ENCODE data around the gene RASL12. TPM values are rescaled to one million over a fixed set of nuclear protein-coding genes. Genes with fewer than 3 reads are reported as not detected.

RASL12 gene
- total and polyA plus RNA-seq, 2 donors (not counting 1 experiment from before 2014, with no cell fraction given), result not detected

DNA sequence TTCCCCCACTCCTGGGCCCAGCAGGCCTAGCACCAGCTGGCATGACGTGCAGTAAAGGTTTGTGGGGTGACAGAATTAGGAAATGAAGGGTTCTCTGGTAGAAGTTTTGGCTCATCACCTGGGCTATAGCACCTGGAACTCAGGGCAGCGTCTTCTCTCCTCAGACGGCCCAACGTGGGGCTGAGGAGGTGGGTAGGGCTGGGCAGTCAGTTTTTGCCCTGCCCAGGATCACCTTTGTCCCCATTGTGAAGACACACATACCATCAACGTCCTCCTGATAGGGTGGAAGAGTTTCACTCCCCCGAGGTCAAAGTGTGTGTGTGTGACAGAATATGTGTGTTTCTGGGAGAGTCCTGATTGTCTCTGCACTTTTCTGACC is 20.8 kb upstream of the RASL12 start:
- ATAC-seq (ENCODE audit: low read depth) (no peak), DNase-seq (no peak)
- CTCF ChIA-PET, result interaction anchor here (1.4 kb wide), 1 partner anchor 54 kb away, joined by 4 read pairs; no protein-coding TSS in a partner anchor
- Histone ChIP-seq H3K36me3 (replicated peaks in 1 of 2; ENCODE audit: control extremely low read depth in 1 of 2, control insufficient read depth in 1 of 2, extremely low read depth in 1 of 2, insufficient read depth in 2 of 2, low read length in 1 of 2) (no peaks in the 10 kb centered on the region), H3K9me3 (ENCODE audit: control extremely low read depth in 1 of 3, control insufficient read depth in 2 of 3, insufficient read depth in 1 of 3, low read length in 2 of 3) (no peaks in the 10 kb centered on the region), H3K4me3 (ENCODE audit: control extremely low read depth in 1 of 5, extremely low read depth in 1 of 5, insufficient read depth in 1 of 5, low read depth in 2 of 5, low read length in 4 of 5) (no peak overlapping the region), H3K9ac (ENCODE audit: low read length) (no peak overlapping the region), H3K4me2 (replicated peaks; ENCODE audit: low read depth, low read length, poor library complexity, severe bottlenecking) (no peak overlapping the region), H3K27ac (ENCODE audit: low read length in 2 of 2) (no peak overlapping the region), H2AFZ (ENCODE audit: insufficient read depth, low read depth, low read length, poor library complexity, severe bottlenecking) (no peak overlapping the region), H3K27me3 (replicated peaks in 1 of 4; ENCODE audit: control extremely low read depth in 1 of 4, control insufficient read depth in 3 of 4, insufficient read depth in 4 of 4, low read length in 3 of 4) (peaks cover 0 to 6% (median 0%) of the 10 kb centered on the region in 4 experiments), H4K20me1 (ENCODE audit: control insufficient read depth, insufficient read depth, low read length, poor library complexity, severe bottlenecking) (no peaks in the 10 kb centered on the region), H3K79me2 (ENCODE audit: control insufficient read depth, insufficient read depth, low read length) (no peaks in the 10 kb centered on the region), H3K4me1 (ENCODE audit: control insufficient read depth in 2 of 2, insufficient read depth in 2 of 2, low read length in 2 of 2) (no peaks in the 10 kb centered on the region)
- 67% methylated on average over 1 of the region's 6 CpGs for WGBS (ENCODE audit: insufficient coverage)
- no peak overlapping the region for H3K27ac Mint-ChIP-seq
- POLR2A ChIA-PET, result no interaction called here
- H3K27me3 Mint-ChIP-seq, result peaks cover 15% of the 10 kb centered on the region
- intact Hi-C loops (cut with micrococcal nuclease), result no loop called here
- no peaks in the 10 kb centered on the region for H3K9me3 Mint-ChIP-seq (ENCODE audit: insufficient read depth)
- no peak overlapping the region for H3K4me3 Mint-ChIP-seq
- TF ChIP-seq CTCF (IDR thresholded peaks at IDR 0.05) (no peak), EZH2 (IDR thresholded peaks at IDR 0.05; ENCODE audit: borderline replicate concordance, insufficient read depth, low read depth, low read length, poor library complexity, severe bottlenecking) (no peak)
- no peaks in the 10 kb centered on the region for H3K4me1 Mint-ChIP-seq

DNA sequence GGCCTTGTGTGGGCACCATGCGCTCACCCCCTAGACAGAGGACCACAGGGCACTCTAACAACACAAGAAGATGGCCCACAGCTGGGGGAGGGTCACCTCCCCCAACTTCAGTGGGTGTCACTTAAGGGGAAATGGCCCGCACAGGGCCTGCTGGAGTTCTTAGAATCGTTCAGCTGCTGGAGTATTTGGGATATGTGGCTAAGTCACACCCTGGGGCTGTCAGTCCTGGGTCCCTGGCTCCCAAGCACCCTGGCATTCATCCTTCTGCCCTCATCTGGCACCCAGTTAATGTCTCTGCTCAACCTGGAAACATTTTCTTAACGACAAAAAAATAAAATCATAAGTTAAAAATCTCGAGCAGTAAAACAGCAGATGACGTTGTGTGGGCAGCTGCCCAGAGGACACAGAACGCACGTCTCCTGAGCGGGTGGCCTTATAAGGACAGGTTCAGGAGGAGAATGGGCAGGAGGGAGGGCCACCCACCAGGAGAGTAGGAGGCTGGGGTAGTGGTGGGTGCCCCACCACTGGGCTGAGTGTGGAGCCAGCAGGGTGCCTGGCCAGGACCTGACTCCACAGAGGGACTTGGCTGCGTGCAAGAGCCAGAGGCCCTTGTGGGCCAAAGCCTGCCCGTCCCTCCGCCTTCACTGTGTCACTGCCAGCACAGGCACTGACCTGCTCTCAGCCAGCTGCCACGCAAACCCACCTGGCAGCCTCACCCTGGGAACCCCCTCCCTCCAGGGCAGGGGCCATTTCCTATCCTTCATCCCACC is 20.3 kb upstream of the RASL12 start:
- Histone ChIP-seq H3K36me3 (replicated peaks in 1 of 2; ENCODE audit: control extremely low read depth in 1 of 2, control insufficient read depth in 1 of 2, extremely low read depth in 1 of 2, insufficient read depth in 2 of 2, low read length in 1 of 2) (no peaks in the 10 kb centered on the region), H3K27ac (ENCODE audit: low read length in 2 of 2) (no peak overlapping the region), H3K79me2 (ENCODE audit: control insufficient read depth, insufficient read depth, low read length) (no peaks in the 10 kb centered on the region), H3K27me3 (replicated peaks in 1 of 4; ENCODE audit: control extremely low read depth in 1 of 4, control insufficient read depth in 3 of 4, insufficient read depth in 4 of 4, low read length in 3 of 4) (peaks cover 0 to 11% (median 2%) of the 10 kb centered on the region in 4 experiments), H3K9ac (ENCODE audit: low read length) (no peak overlapping the region), H3K4me1 (ENCODE audit: control insufficient read depth in 2 of 2, insufficient read depth in 2 of 2, low read length in 2 of 2) (no peaks in the 10 kb centered on the region), H4K20me1 (ENCODE audit: control insufficient read depth, insufficient read depth, low read length, poor library complexity, severe bottlenecking) (no peaks in the 10 kb centered on the region), H2AFZ (ENCODE audit: insufficient read depth, low read depth, low read length, poor library complexity, severe bottlenecking) (no peak overlapping the region), H3K4me3 (ENCODE audit: control extremely low read depth in 1 of 5, extremely low read depth in 1 of 5, insufficient read depth in 1 of 5, low read depth in 2 of 5, low read length in 4 of 5) (no peak overlapping the region), H3K4me2 (replicated peaks; ENCODE audit: low read depth, low read length, poor library complexity, severe bottlenecking) (no peak overlapping the region), H3K9me3 (ENCODE audit: control extremely low read depth in 1 of 3, control insufficient read depth in 2 of 3, insufficient read depth in 1 of 3, low read length in 2 of 3) (no peaks in the 10 kb centered on the region)
- H3K4me1 Mint-ChIP-seq, result no peaks in the 10 kb centered on the region
- H3K27me3 Mint-ChIP-seq, result peaks cover 16% of the 10 kb centered on the region
- H3K4me3 Mint-ChIP-seq, result no peak overlapping the region
- no peak for DNase-seq
- no peak overlapping the region for H3K27ac Mint-ChIP-seq
- intact Hi-C loops (cut with micrococcal nuclease), result no loop called here
- ChIA-PET POLR2A (no interaction called here), CTCF (interaction anchor here (1.5 kb wide), 2 partner anchors 10 to 54 kb away, joined by 5 to 8 read pairs; no protein-coding TSS in a partner anchor)
- no peaks in the 10 kb centered on the region for H3K9me3 Mint-ChIP-seq (ENCODE audit: insufficient read depth)
- TF ChIP-seq EZH2 (IDR thresholded peaks at IDR 0.05; ENCODE audit: borderline replicate concordance, insufficient read depth, low read depth, low read length, poor library complexity, severe bottlenecking), result no peak
- no peak for TF ChIP-seq CTCF (IDR thresholded peaks at IDR 0.05)
- no peak for ATAC-seq (ENCODE audit: low read depth)
- 92% methylated on average over 12 of the region's 13 CpGs for WGBS (ENCODE audit: insufficient coverage)

All from B cell (primary cell).